ENCODE results near the gene LUZP4.
"Not testable (repeated sequence)": the region's sequence is repeated elsewhere in the genome, so short reads cannot be mapped to it uniquely, and the experiment has no call there.

The LUZP4 gene

DNA sequence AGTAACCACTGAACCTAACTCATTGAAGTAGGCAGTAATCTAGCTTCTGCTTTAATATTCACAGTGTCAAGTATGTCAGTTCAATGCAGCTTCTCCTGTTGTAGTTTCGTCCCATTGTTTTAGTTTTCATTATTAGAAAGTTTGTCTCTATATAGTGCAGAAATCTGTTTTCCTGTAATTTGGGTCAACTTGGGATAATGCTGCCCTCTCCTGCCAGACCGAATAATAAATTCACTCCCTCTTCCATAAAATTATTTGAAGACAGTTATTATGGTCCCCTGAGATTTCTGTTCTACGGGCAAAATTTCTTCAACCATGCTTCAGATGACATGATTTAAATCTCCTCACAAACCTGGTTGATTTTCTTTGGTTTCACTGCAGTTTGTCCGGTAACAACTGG is 4.6 kb upstream of the LUZP4 start:
- Histone ChIP-seq H3K9me3 (ENCODE audit: control insufficient read depth, low read length) (peaks cover under 1% of the 10 kb centered on the region), H3K36me3 (ENCODE audit: control insufficient read depth, insufficient read depth, low read length, severe bottlenecking) (no peaks in the 10 kb centered on the region), H3K4me1 (ENCODE audit: control insufficient read depth, insufficient read depth, low read length) (no peaks in the 10 kb centered on the region), H3K4me3 (ENCODE audit: low read length) (no peak overlapping the region), H3K27me3 (replicated peaks; ENCODE audit: control insufficient read depth, insufficient read depth, low read length) (peaks cover 31% of the 10 kb centered on the region), H3K9ac (ENCODE audit: low read length) (no peak overlapping the region)
- peak; percentile 15 for DNase-seq (ENCODE audit: low read depth)

DNA sequence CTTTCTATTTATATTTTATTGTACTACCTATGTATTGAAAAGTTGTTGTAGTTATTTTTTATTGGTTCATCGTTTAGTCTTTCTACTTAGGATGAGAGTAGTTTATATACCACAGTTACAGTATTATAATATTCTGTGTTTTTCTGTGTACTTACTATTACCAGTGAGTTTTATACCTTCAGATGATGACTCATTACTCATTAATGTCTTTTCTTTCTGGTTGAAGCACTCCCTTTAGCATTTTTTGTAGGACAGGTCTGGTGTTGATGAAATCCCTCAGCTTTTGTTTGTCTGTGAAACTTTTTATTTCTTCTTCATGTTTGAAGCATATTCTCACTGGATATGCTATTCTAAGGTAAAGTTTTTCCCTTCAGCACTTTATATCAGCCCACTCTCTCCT is 7.7 kb downstream of the LUZP4 start:
- no peak overlapping the region for H3K9ac ChIP-seq (ENCODE audit: low read length)
- H3K4me1 ChIP-seq (ENCODE audit: control insufficient read depth, insufficient read depth, low read length) = no peaks in the 10 kb centered on the region
- H3K4me3 ChIP-seq (ENCODE audit: low read length) = no peak overlapping the region
- no peak for DNase-seq (ENCODE audit: low read depth)
- H3K9me3 ChIP-seq (ENCODE audit: control insufficient read depth, low read length) = no peaks in the 10 kb centered on the region
- H3K27me3 ChIP-seq (replicated peaks; ENCODE audit: control insufficient read depth, insufficient read depth, low read length) = peaks cover 6% of the 10 kb centered on the region
- H3K36me3 ChIP-seq (ENCODE audit: control insufficient read depth, insufficient read depth, low read length, severe bottlenecking) = no peaks in the 10 kb centered on the region

GRCh38 chrX:115311139-115311538 is 21.6 kb downstream of the LUZP4 start:
- H3K4me3 ChIP-seq (ENCODE audit: low read length) = no peak overlapping the region
- no peak overlapping the region for H3K9ac ChIP-seq (ENCODE audit: low read length)
- H3K36me3 ChIP-seq (ENCODE audit: control insufficient read depth, insufficient read depth, low read length, severe bottlenecking) = no peaks in the 10 kb centered on the region
- H3K27me3 ChIP-seq (replicated peaks; ENCODE audit: control insufficient read depth, insufficient read depth, low read length) = peaks cover 20% of the 10 kb centered on the region
- H3K4me1 ChIP-seq (ENCODE audit: control insufficient read depth, insufficient read depth, low read length) = no peaks in the 10 kb centered on the region
- H3K9me3 ChIP-seq (ENCODE audit: control insufficient read depth, low read length) = peaks cover 13% of the 10 kb centered on the region
- DNase-seq (ENCODE audit: low read depth) = no peak

DNA sequence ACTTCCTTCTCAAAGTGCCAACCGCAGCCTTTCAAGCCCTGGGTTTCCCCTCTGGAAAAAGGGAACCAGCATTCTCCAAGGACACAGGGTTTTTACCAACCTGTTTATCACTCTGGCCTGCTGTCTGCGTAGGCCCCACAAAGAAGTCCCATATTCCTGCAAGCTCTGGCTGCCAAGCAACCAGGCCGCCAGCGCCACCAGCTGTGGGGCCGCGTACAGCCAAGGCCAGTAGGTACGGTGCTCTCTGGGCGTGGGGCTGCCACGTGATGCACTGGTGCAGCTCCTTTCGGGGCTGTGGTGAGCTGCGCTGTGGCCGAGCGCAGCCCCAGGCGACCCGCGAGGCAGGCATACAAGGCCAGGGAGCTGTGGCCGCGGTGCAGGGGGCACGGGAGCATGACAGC is 22.1 kb downstream of the LUZP4 start:
- no peaks in the 10 kb centered on the region for H3K36me3 ChIP-seq (ENCODE audit: control insufficient read depth, insufficient read depth, low read length, severe bottlenecking)
- no peaks in the 10 kb centered on the region for H3K4me1 ChIP-seq (ENCODE audit: control insufficient read depth, insufficient read depth, low read length)
- no peak overlapping the region for H3K9ac ChIP-seq (ENCODE audit: low read length)
- no peak for DNase-seq (ENCODE audit: low read depth)
- peaks cover 16% of the 10 kb centered on the region for H3K9me3 ChIP-seq (ENCODE audit: control insufficient read depth, low read length)
- H3K27me3 ChIP-seq (replicated peaks; ENCODE audit: control insufficient read depth, insufficient read depth, low read length) = peaks cover 16% of the 10 kb centered on the region
- no peak overlapping the region for H3K4me3 ChIP-seq (ENCODE audit: low read length)

DNA sequence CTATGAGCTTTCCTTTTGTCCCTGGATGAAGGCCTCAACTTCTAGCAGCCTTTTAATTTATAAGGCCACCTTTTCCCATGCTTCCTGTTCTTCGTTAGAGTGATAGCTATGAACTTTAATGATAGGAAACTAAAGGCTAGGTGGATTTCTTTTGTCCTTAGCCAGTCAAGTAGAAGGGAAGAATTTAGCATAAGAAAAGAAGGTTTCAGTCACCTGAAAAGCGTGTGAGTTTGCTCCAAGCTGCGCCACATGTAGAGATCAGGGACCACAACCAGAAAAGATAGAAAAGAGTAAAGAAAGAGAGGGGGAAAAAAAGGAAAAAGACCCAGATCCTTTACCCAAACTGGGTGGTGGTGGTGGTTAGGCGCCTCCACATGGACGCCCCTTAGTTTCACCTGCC is 28.6 kb downstream of the LUZP4 start:
- no peak overlapping the region for H3K9ac ChIP-seq (ENCODE audit: low read length)
- peaks cover 22% of the 10 kb centered on the region for H3K27me3 ChIP-seq (replicated peaks; ENCODE audit: control insufficient read depth, insufficient read depth, low read length)
- H3K4me1 ChIP-seq (ENCODE audit: control insufficient read depth, insufficient read depth, low read length) = no peaks in the 10 kb centered on the region
- H3K36me3 ChIP-seq (ENCODE audit: control insufficient read depth, insufficient read depth, low read length, severe bottlenecking) = no peaks in the 10 kb centered on the region
- H3K4me3 ChIP-seq (ENCODE audit: low read length) = no peak overlapping the region
- peaks cover 10% of the 10 kb centered on the region for H3K9me3 ChIP-seq (ENCODE audit: control insufficient read depth, low read length)
- no peak for DNase-seq (ENCODE audit: low read depth)

DNA sequence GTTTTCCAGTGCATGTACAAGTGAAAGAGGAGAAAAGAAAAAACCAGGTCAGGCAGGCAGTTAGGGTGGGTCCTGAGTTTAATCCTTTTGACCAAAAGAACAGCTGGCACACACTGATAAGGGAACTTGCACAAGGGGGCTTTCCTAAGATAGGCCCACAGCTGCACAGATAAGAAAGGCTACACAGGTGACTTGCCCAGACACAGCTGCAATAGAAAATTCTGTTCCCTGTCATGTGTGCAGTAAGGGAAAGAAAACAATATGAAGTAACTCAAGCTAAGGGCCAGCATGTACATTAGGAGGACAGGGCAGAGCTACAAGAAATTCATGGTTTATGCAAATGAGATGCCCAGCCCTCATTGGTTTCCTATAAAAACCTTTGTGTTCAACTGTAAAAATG is 32.9 kb downstream of the LUZP4 start:
- Histone ChIP-seq H3K4me3 (ENCODE audit: low read length) (no peak overlapping the region), H3K4me1 (ENCODE audit: control insufficient read depth, insufficient read depth, low read length) (no peaks in the 10 kb centered on the region), H3K36me3 (ENCODE audit: control insufficient read depth, insufficient read depth, low read length, severe bottlenecking) (no peaks in the 10 kb centered on the region), H3K9me3 (ENCODE audit: control insufficient read depth, low read length) (no peaks in the 10 kb centered on the region), H3K9ac (ENCODE audit: low read length) (no peak overlapping the region), H3K27me3 (replicated peaks; ENCODE audit: control insufficient read depth, insufficient read depth, low read length) (peaks cover 20% of the 10 kb centered on the region)
- DNase-seq (ENCODE audit: low read depth) = no peak

DNA sequence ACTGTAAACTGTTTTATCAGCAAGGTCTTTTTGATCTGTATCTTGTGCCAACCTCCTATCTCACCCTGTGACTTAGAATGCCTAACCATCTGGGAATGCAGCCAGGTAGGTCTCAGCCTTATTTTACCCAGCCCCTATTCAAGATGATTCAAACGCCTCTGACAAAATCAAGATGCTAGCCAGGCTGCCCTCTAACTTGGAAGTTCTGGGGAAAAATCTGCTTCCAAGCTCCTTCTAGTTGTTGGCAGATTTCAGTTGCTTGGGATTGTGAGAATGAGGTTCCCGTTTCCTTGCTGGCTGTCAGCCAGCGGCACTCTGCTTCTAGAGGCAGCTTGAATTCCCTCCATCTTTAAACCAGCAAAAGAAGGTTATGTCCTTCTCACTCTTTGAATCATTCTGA is 34.7 kb downstream of the LUZP4 start:
- Histone ChIP-seq H3K9me3 (ENCODE audit: control insufficient read depth, low read length) (no peaks in the 10 kb centered on the region), H3K9ac (ENCODE audit: low read length) (no peak overlapping the region), H3K27me3 (replicated peaks; ENCODE audit: control insufficient read depth, insufficient read depth, low read length) (peaks cover 15% of the 10 kb centered on the region), H3K4me3 (ENCODE audit: low read length) (no peak overlapping the region), H3K4me1 (ENCODE audit: control insufficient read depth, insufficient read depth, low read length) (no peaks in the 10 kb centered on the region), H3K36me3 (ENCODE audit: control insufficient read depth, insufficient read depth, low read length, severe bottlenecking) (no peaks in the 10 kb centered on the region)
- peak; percentile 55 for DNase-seq (ENCODE audit: low read depth)

DNA sequence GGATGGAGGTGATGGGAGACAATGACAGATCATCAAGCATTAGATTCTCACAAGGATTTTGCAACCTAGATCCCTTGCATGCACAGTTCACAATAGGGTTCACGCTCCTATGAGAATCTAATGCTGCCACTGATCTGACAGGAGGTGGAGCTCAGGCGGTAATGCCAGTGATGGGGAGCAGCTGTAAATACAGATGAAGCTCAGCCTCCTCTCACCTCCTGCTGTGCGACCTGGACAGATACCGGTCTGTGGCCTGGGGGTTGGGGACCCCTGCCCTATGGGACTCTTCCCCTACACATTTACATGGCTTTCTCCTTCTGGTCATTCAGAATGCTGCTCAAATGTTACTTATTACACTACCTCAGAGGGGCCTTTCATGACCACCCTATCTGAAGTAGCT is 39.8 kb downstream of the LUZP4 start:
- H3K4me1 ChIP-seq (ENCODE audit: control insufficient read depth, insufficient read depth, low read length); H3K4me3 ChIP-seq (ENCODE audit: low read length); DNase-seq (ENCODE audit: low read depth); H3K9ac ChIP-seq (ENCODE audit: low read length); H3K9me3 ChIP-seq (ENCODE audit: control insufficient read depth, low read length); H3K36me3 ChIP-seq (ENCODE audit: control insufficient read depth, insufficient read depth, low read length, severe bottlenecking): not testable (repeated sequence)
- H3K27me3 ChIP-seq (replicated peaks; ENCODE audit: control insufficient read depth, insufficient read depth, low read length) = peaks cover 22% of the 10 kb centered on the region

GRCh38 chrX:115330498-115331168 is 41.1 kb downstream of the LUZP4 start:
- DNase-seq (ENCODE audit: low read depth) = peak; percentile 87
- peaks cover 22% of the 10 kb centered on the region for H3K27me3 ChIP-seq (replicated peaks; ENCODE audit: control insufficient read depth, insufficient read depth, low read length)
- no peaks in the 10 kb centered on the region for H3K4me1 ChIP-seq (ENCODE audit: control insufficient read depth, insufficient read depth, low read length)
- no peak overlapping the region for H3K4me3 ChIP-seq (ENCODE audit: low read length)
- no peaks in the 10 kb centered on the region for H3K36me3 ChIP-seq (ENCODE audit: control insufficient read depth, insufficient read depth, low read length, severe bottlenecking)
- no peaks in the 10 kb centered on the region for H3K9me3 ChIP-seq (ENCODE audit: control insufficient read depth, low read length)
- H3K9ac ChIP-seq (ENCODE audit: low read length) = no peak overlapping the region

DNA sequence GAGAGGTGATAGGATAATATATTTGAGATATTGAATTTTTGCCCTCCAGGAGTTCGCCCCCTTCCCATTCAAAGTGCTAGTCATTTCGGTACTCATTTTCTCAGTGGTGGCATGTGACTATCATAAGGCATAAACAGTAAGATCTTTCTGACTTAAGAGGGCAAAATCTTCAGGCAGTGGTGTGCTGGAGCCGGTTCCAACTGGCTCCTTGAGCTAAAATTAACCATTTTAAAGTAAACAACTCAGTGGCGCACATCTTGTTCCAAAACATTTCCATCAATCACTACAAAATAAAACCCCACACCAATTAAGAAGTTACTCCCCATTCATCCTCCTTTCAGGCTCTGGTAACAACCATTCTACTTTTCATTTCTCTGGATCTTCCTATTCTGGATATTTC is 43.3 kb downstream of the LUZP4 start:
- H3K36me3 ChIP-seq (ENCODE audit: control insufficient read depth, insufficient read depth, low read length, severe bottlenecking) = no peaks in the 10 kb centered on the region

GRCh38 chrX:115333446-115333845 is 43.9 kb downstream of the LUZP4 start:
- Histone ChIP-seq H3K27me3 (replicated peaks; ENCODE audit: control insufficient read depth, insufficient read depth, low read length) (peaks cover 27% of the 10 kb centered on the region), H3K4me1 (ENCODE audit: control insufficient read depth, insufficient read depth, low read length) (peaks cover 5% of the 10 kb centered on the region), H3K9ac (ENCODE audit: low read length) (no peak overlapping the region), H3K36me3 (ENCODE audit: control insufficient read depth, insufficient read depth, low read length, severe bottlenecking) (no peaks in the 10 kb centered on the region), H3K4me3 (ENCODE audit: low read length) (no peak overlapping the region), H3K9me3 (ENCODE audit: control insufficient read depth, low read length) (no peaks in the 10 kb centered on the region)
- DNase-seq (ENCODE audit: low read depth) = no peak

More for the DNA sequence above, 43.3 kb downstream of the LUZP4 start:
- Histone ChIP-seq H3K9ac (ENCODE audit: low read length) (no peak overlapping the region), H3K9me3 (ENCODE audit: control insufficient read depth, low read length) (no peaks in the 10 kb centered on the region), H3K27me3 (replicated peaks; ENCODE audit: control insufficient read depth, insufficient read depth, low read length) (peaks cover 25% of the 10 kb centered on the region), H3K4me3 (ENCODE audit: low read length) (no peak overlapping the region), H3K4me1 (ENCODE audit: control insufficient read depth, insufficient read depth, low read length) (peaks cover 5% of the 10 kb centered on the region)
- DNase-seq (ENCODE audit: low read depth) = no peak
